CD14-positive monocyte (primary cell): ENCODE results near the gene CEP85L. TPM values are rescaled to one million over a fixed set of nuclear protein-coding genes. Genes with fewer than 3 reads are reported as not detected.

Experiments used
- DNase-seq, 3 donors: peaks; one replicate each; pipeline ENCODE4 v3.0.0-alpha.2; 2011 to 2022
- H2AFZ ChIP-seq: 2 replicates; pipeline ENCODE4 v1.6.0; 2012; ENCODE audit warnings: mild to moderate bottlenecking, low read depth, low read length, inconsistent platforms; ENCODE audit not compliant: insufficient read depth, poor library complexity, severe bottlenecking
- H3K27ac ChIP-seq, 2 donors: 1 replicate in 1 of 2; 2 replicates in 1 of 2; pipeline ENCODE4 v1.5.1; 2012 to 2013; ENCODE audit warnings: low read length in 2 of 2, control low read depth in 1 of 2, inconsistent platforms in 1 of 2, low read depth in 1 of 2, mild to moderate bottlenecking in 1 of 2
- H3K27me3 ChIP-seq, 2 donors: one replicate each; pipeline versions ENCODE4 v1.6.0 to v1.6.1; 2011 to 2013; ENCODE audit warnings: low read length in 2 of 2; ENCODE audit not compliant: control insufficient read depth in 2 of 2, insufficient read depth in 2 of 2
- H3K36me3 ChIP-seq, 2 donors: replicated peaks in 1 of 2; 1 replicate in 1 of 2; 2 replicates in 1 of 2; pipeline versions ENCODE4 v1.5.1 to v1.6.1; 2012 to 2013; ENCODE audit warnings: low read length in 2 of 2, control low read depth in 1 of 2, inconsistent platforms in 1 of 2, mild to moderate bottlenecking in 1 of 2; ENCODE audit not compliant: insufficient read depth in 2 of 2, control insufficient read depth in 1 of 2
- H3K4me1 ChIP-seq, 2 donors: 1 replicate in 1 of 2; 2 replicates in 1 of 2; pipeline versions ENCODE4 v1.5.1 to v1.6.1; 2012 to 2013; ENCODE audit warnings: low read length in 2 of 2, control low read depth in 1 of 2, inconsistent platforms in 1 of 2, mild to moderate bottlenecking in 1 of 2, moderate library complexity in 1 of 2; ENCODE audit not compliant: insufficient read depth in 2 of 2, control insufficient read depth in 1 of 2
- H3K4me2 ChIP-seq: replicated peaks from 2 replicates; pipeline ENCODE3; 2012; ENCODE audit warnings: low read length, moderate library complexity, mild to moderate bottlenecking; ENCODE audit not compliant: poor library complexity, severe bottlenecking; ENCODE audit errors: extremely low read depth
- H3K4me3 ChIP-seq, 3 experiments: fragments of 200-600 bp in 1 of 3; sonication (generic) in 1 of 3; replicated peaks in 1 of 3; 1 replicate in 2 of 3; 2 replicates in 1 of 3; pipeline ENCODE4 v1.5.1; 2011 to 2013; ENCODE audit warnings: low read length in 3 of 3, mild to moderate bottlenecking in 3 of 3, control low read depth in 2 of 3, low read depth in 2 of 3, inconsistent platforms in 1 of 3, moderate library complexity in 1 of 3
- H3K79me2 ChIP-seq: 2 replicates; pipeline ENCODE4 v1.6.0; 2012; ENCODE audit warnings: mild to moderate bottlenecking, control low read depth, inconsistent platforms, low read length, moderate library complexity; ENCODE audit not compliant: insufficient read depth
- H3K9ac ChIP-seq: 2 replicates; pipeline ENCODE4 v1.6.0; 2017; ENCODE audit warnings: low read length, mild to moderate bottlenecking; ENCODE audit not compliant: insufficient read depth, poor library complexity, severe bottlenecking
- H3K9me3 ChIP-seq, 2 donors: replicated peaks in 1 of 2; 1 replicate in 1 of 2; 2 replicates in 1 of 2; pipeline versions ENCODE4 v1.5.1 to v1.6.1; 2012 to 2013; ENCODE audit warnings: low read length in 2 of 2, control low read depth in 1 of 2; ENCODE audit not compliant: control insufficient read depth in 1 of 2, insufficient read depth in 1 of 2
- H4K20me1 ChIP-seq: 2 replicates; pipeline ENCODE4 v1.6.0; 2012; ENCODE audit warnings: mild to moderate bottlenecking, low read length, control low read depth, moderate library complexity; ENCODE audit not compliant: insufficient read depth
- H3K27ac Mint-ChIP-seq, 7 donors: one replicate each; pipeline ENCODE4 v1.8.0; 2020; ENCODE audit warnings: mild to moderate bottlenecking in 7 of 7, mixed read lengths in 7 of 7, moderate library complexity in 6 of 7, inconsistent platforms in 2 of 7
- H3K27me3 Mint-ChIP-seq, 3 donors: one replicate each; pipeline ENCODE4 v1.8.0; 2021 to 2022; ENCODE audit warnings: low read depth in 3 of 3, mild to moderate bottlenecking in 3 of 3, mixed read lengths in 3 of 3, moderate library complexity in 3 of 3, inconsistent platforms in 1 of 3
- H3K36me3 Mint-ChIP-seq, 2 donors: one replicate each; pipeline ENCODE4 v1.8.0; 2020; ENCODE audit warnings: mixed read lengths in 2 of 2, inconsistent platforms in 1 of 2, mild to moderate bottlenecking in 1 of 2
- H3K4me1 Mint-ChIP-seq: one replicate; pipeline ENCODE4 v1.8.0; 2020; ENCODE audit warnings: mild to moderate bottlenecking, mixed read lengths
- H3K4me3 Mint-ChIP-seq, 2 donors: one replicate each; pipeline ENCODE4 v1.8.0; 2020; ENCODE audit warnings: mild to moderate bottlenecking in 2 of 2, mixed read lengths in 2 of 2, moderate library complexity in 1 of 2
- H3K9me3 Mint-ChIP-seq, 7 donors: one replicate each; pipeline ENCODE4 v1.8.0; 2020 to 2022; ENCODE audit warnings: mixed read lengths in 7 of 7, mild to moderate bottlenecking in 6 of 7, moderate library complexity in 6 of 7, inconsistent platforms in 2 of 7
- CTCF ChIP-seq: fragments of 200-600 bp; IDR thresholded peaks from one replicate; pipeline ENCODE4 v1.8.0; 2022; ENCODE audit warnings: antibody characterized with exemption, mild to moderate bottlenecking
- whole genome bisulfite sequencing: methylation state at CpG from one replicate; pipeline ENCODE4 v1.1.5; 2013; ENCODE audit warnings: missing lambda C conversion rate; ENCODE audit not compliant: insufficient coverage; 5-methylcytosine and 5-hydroxymethylcytosine counted together
- intact Hi-C, 2 donors: fragments of 100-400 bp; cut with micrococcal nuclease; formaldehyde crosslinking; loops; one replicate each; pipeline versions ENCODE4 v1.15.0 to v1.15.1; 2023
- polyA plus RNA-seq, 3 donors: library from polyadenylated mRNA; depleted of rRNA in 1 of 3; unstranded in 2 of 3; stranded (reverse) in 1 of 3; fragments of 300-500 nt in 2 of 3; fragments of >200 nt in 1 of 3; fragmentation: Illumina TruSeq in 2 of 3; gene quantifications; 1 replicate in 2 of 3; 2 replicates in 1 of 3; pipeline ENCODE4 v1.2.3, GENCODE V29; 2012 to 2021

CEP85L gene
- polyA plus RNA-seq, 3 donors = 14.9 to 38.3 (median 19.6) TPM

- Histone ChIP-seq H3K9me3 (no peaks in the 10 kb centered on the region), H2AFZ (no peak overlapping the region), H3K4me3 (no peak overlapping the region), H3K4me1 (no peaks in the 10 kb centered on the region), H3K36me3 (peaks cover 0 to 12% of the 10 kb centered on the region in 2 donors), H3K4me2 (no peak overlapping the region), H4K20me1 (peaks cover 93% of the 10 kb centered on the region), H3K79me2 (no peaks in the 10 kb centered on the region), H3K9ac (no peak overlapping the region), H3K27me3 (no peaks in the 10 kb centered on the region), H3K27ac (no peak overlapping the region)
- no peak overlapping the region for H3K27ac Mint-ChIP-seq
- H3K4me1 Mint-ChIP-seq = peaks cover 11% of the 10 kb centered on the region
- intact Hi-C loops = no loop called here
- no peaks in the 10 kb centered on the region for H3K9me3 Mint-ChIP-seq
- H3K36me3 Mint-ChIP-seq = peaks cover 17 to 18% of the 10 kb centered on the region in 2 donors
- 20% methylated on average over 1 of the region's 3 CpGs for WGBS
- no peak overlapping the region for H3K4me3 Mint-ChIP-seq
- TF ChIP-seq CTCF = peak; percentile 46
- peak in 2 of 3 donors; percentile 5 to 8 for DNase-seq
- no peaks in the 10 kb centered on the region for H3K27me3 Mint-ChIP-seq
These were observed 100.0 kb downstream of the CEP85L start for GRCh38 chr6:118551063-118552053.

GRCh38 chr6:118548613-118549012, 102.8 kb downstream of the CEP85L start:
- intact Hi-C loops = no loop called here
- DNase-seq = no peak
- H3K9me3 ChIP-seq = no peaks in the 10 kb centered on the region
- H3K4me1 Mint-ChIP-seq = peaks cover 11% of the 10 kb centered on the region
- H3K4me3 ChIP-seq = no peak overlapping the region
- no peak overlapping the region for H3K4me2 ChIP-seq
- no peaks in the 10 kb centered on the region for H3K79me2 ChIP-seq
- H4K20me1 ChIP-seq = peaks cover 95% of the 10 kb centered on the region
- no peak overlapping the region for H3K9ac ChIP-seq
- H3K27me3 ChIP-seq = no peaks in the 10 kb centered on the region
- no peak for TF ChIP-seq CTCF
- no peak overlapping the region for H3K27ac Mint-ChIP-seq
- no peaks in the 10 kb centered on the region for H3K4me1 ChIP-seq
- H3K9me3 Mint-ChIP-seq = no peaks in the 10 kb centered on the region
- H3K27ac ChIP-seq = no peak overlapping the region
- H2AFZ ChIP-seq = no peak overlapping the region
- H3K36me3 ChIP-seq = no peaks in the 10 kb centered on the region
- H3K27me3 Mint-ChIP-seq = no peaks in the 10 kb centered on the region
- H3K4me3 Mint-ChIP-seq = no peak overlapping the region
- peaks cover 6 to 7% of the 10 kb centered on the region in 2 donors for H3K36me3 Mint-ChIP-seq
